Measurements from ENCODE around the gene APOBEC3A.
"Not testable (repeated sequence)": the region's sequence is repeated elsewhere in the genome, so short reads cannot be mapped to it uniquely, and the experiment has no call there.

The APOBEC3A gene

DNA sequence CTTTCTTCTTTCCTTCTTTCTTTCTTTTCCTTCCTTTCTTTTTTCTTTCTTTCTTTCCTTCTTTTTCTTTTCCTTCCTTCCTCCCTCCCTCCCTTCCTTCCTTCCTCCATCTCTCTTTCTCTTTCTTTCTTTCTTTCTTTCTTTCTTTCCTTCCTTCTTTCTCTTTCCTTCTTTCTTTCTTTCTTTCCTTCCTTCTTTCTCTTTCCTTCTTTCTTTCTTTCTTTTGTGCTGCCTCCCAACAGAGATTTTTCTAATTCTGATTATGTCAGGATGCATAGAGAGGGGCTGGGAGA is 1.2 kb downstream of the APOBEC3A start:
- DNase-seq (ENCODE audit: low read depth in 2 of 2): not testable (repeated sequence)

DNA sequence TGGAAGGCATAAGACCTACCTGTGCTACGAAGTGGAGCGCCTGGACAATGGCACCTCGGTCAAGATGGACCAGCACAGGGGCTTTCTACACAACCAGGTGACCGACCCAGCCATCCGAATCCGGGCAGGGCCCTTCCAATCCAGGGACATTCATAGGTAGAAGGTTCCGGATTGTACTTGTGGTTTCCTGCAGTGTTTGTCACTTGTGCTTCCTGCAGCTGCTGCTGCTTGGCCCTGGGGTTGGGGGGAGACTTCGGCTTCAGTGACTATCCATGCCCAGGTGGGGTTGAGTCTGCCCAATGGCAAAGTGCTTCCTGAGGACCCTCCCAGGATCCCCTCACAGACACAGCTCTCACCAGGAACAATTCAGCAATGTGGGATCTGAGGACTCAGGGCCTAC is 2.2 kb downstream of the APOBEC3A start:
- DNase-seq (ENCODE audit: low read depth in 2 of 2): no peak

DNA sequence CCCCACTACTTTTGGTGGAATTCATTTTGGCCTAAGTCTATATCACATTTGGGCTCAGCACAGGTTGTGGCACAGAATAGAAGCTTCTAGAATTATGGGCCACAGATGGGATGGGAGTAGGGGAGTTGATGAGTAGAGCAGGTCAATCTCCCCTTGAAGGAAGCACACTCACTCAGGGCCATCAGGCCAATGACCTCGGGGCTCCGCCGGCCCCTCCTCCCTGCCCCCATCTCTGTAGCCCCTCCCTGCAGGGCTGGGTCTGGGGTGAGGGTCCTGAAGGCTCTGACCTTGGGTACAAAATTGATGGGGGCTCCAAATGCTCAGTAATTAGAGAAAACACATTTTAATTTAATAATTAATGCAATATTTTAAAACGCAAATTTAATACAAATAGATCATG is 3.3 kb downstream of the APOBEC3A start:
- DNase-seq (ENCODE audit: low read depth in 2 of 2): not testable (repeated sequence)

GRCh38 chr22:38963291-38963738 is 5.9 kb downstream of the APOBEC3A start:
- DNase-seq (ENCODE audit: low read depth in 2 of 2): not testable (repeated sequence)

DNA sequence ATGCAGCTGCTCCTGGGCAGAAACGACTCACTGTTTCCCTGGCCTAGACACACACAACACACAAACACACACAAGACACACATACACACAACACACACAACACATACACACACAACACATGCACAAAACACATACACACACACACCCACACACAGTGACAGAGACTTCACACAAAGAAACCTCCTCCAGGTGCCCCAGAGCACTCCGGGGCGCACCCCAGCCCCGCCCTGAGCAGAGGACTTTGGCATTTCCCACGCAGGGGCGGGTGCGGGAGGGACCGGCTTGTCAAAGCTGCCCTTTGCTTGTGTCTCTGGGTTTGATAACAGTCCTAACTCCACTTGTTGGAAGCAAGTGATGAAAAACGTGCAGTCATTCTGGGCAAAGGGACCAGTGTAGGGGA is 6.5 kb downstream of the APOBEC3A start:
- DNase-seq (ENCODE audit: low read depth in 2 of 2): no peak

- DNase-seq (ENCODE audit: low read depth in 2 of 2): no peak
These were observed 6.9 kb downstream of the APOBEC3A start for GRCh38 chr22:38964306-38964705.

DNA sequence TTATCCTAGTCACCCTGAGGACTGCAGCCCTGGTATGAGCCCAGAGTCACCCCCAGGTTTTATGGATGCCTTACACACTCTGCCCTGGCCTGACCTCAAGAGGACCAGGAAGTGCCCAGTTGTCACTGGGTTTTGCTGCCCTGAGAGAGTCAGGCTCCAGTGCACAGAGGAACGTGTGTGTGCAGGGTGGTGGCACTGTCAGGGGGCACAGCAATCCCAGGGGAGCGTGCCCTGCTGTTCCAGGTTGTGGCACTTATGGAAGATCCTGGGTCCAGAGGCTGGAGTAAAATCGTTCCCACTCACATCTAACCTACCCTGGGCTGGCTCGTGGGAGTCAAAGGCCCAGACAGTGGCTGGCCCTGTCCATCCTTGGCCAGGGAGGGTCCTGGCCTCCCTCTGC is 7.6 kb downstream of the APOBEC3A start:
- DNase-seq (ENCODE audit: low read depth in 2 of 2): no peak

DNA sequence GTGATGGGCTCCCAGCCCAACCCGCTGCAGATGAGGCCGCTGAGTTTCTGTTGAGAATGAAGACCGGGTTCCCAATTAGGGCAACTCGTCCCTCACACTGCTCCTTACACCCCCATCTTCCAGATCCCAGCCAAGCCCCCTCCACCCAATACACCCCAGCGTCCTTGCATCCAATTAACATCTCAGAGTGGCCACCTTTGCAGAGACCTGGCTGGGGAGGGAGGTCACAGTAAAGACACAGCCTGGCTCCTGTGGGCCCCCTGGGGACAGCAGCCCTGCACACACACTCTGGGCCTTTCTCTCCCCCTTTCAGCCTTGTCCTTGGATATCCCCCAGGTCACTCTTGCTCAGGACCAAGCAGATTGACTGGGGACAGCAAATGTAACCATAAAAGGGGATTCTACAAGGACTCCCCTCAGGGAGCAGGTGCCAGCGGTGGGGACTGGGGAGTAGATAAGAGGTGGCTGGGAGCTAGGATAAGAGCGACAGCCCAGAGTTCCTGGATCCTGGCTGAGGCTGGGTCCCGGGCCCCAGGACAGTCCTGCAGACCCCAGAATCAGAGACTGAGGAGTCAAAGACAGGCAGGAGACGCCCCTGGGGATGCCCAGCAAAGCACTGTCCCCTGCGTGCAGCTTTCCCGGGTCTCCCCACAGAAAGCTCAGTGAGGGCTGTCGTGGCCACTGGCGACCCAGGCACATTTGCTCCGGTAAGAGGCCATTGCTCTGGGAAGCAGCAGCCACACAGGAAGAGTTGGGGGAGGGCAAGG is 8.4 kb downstream of the APOBEC3A start:
- DNase-seq (ENCODE audit: low read depth in 2 of 2): no peak

DNA sequence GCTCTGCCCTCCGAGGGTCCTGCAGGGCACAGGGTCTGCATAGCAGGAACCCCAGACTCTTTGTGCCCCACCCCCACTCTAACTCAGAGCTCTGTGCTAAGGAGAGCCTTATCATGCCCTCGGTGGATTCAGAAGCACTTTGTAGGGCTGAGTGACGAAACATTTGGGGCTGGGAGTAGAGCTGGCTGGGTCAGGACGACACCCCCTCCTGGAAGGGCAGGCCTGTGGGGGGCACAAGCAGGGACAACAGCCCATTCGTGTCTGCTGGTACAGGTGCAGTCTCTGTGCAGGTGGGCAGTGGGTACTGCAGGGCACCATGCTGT is 8.9 kb downstream of the APOBEC3A start:
- no peak for DNase-seq (ENCODE audit: low read depth in 2 of 2)

GRCh38 chr22:38966942-38967341 is 9.5 kb downstream of the APOBEC3A start:
- no peak for DNase-seq (ENCODE audit: low read depth in 2 of 2)

DNA sequence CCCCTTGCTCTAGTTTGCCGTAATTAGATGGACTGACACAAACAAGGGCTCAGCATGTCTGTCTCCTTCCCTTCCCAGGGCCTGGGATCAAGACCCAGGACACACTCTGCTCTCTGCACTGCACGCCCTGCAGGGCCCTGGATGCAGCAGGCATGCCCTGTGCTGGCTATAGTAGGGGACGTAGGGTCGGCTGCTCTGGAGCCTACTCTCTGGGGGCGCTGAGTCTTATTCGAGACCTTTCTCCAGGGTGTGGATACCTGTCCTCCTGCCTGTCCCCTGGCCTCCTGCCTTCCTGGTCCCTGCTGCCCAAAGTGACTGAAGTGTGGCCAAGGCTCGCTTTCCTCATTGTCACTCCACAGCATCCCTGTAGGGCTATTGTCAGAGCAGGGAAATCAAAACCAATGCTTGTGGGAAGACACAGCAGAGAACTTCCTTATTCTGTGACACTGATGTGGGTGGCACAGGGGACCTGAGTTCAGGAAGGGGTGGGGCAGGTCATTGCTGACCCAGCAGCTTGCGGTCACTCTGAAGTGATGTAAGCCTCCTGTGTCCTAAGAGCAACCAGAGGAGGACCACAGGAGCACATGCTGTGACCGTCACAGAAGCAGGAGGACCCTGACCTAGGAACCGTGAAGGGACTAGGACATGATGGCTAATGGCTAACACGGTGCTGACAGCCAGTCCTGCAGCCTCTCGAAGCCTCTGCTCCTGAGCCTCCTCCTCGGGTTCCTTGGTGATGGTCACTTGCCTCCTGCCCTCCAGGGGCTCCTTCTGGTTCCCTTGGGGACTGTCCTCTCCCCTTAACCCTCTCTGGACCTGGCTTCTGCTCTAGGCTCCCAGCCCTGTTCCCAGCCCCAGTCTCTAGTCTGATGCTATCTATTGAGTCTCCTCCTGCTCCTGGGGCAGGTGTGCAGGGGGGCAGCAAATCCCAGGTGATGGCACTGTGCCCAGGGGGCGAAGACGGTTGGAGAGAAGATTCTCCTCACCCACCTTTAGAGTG is 10.3 kb downstream of the APOBEC3A start:
- no peak for DNase-seq (ENCODE audit: low read depth in 2 of 2)

- DNase-seq (ENCODE audit: low read depth in 2 of 2): no peak
These were observed 11.4 kb downstream of the APOBEC3A start for GRCh38 chr22:38968801-38969200.

- no peak for DNase-seq (ENCODE audit: low read depth in 2 of 2)
These were observed 13.1 kb downstream of the APOBEC3A start for GRCh38 chr22:38970551-38970950.

DNA sequence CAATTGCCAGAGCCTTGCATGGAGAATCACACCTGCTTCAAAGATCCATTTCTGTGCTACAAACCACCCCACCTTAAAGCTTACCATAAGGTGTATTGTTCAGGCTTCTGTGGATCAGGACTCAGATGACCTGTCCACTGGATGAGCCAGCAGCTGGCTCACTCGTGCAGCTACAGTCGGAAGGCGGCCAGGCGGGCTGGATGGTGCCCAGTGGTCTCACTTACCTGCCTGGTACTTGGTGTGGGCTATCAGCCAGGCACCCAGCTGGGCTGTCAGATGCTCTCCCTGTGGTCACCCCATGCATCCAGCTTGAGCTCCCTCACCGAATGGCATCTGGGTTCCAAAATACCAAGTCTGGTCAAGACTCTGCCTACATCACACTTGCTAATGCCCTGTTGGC is 13.8 kb downstream of the APOBEC3A start:
- DNase-seq (ENCODE audit: low read depth in 2 of 2): no peak

DNA sequence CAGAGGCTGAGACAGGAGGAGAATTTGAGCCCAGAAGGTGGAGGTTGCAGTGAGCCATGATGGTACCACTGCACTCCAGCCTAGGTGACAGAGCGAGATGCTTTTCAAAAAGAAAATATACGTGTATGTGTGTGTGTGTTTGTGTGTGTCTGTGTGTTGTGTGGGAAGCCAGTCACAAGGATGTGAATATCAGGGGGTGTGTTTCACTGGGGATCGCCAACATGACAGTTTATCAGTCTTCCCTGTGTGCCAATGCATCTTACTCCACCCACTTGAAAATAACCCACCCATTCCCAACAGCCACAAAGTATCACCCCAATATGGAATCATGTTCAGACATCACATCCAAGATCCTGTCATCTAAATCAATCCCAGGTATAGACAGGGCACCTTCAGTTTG is 14.4 kb downstream of the APOBEC3A start:
- no peak for DNase-seq (ENCODE audit: low read depth in 2 of 2)

DNA sequence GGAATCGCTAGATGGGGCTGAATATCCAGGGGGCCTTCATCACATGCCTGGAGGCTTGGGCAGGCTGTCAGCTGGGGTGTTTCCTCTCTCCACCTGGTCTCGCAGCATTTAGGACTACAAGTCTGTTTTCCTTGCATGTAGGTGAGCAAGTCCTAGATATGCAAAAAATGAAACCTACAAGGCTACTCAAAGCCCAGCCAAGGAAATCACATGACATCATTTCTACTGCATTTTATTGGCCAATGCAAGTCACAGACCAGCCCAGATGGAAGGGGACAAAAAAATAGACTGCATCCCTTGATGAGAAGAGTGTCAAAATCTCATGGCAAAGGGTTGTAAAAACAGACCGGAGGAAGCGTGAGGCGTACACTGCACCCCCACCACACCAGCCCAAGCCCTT is 15.1 kb downstream of the APOBEC3A start:
- DNase-seq (ENCODE audit: low read depth in 2 of 2): no peak

- no peak for DNase-seq (ENCODE audit: low read depth in 2 of 2)
These were observed 16.1 kb downstream of the APOBEC3A start for GRCh38 chr22:38973289-38974169.

DNA sequence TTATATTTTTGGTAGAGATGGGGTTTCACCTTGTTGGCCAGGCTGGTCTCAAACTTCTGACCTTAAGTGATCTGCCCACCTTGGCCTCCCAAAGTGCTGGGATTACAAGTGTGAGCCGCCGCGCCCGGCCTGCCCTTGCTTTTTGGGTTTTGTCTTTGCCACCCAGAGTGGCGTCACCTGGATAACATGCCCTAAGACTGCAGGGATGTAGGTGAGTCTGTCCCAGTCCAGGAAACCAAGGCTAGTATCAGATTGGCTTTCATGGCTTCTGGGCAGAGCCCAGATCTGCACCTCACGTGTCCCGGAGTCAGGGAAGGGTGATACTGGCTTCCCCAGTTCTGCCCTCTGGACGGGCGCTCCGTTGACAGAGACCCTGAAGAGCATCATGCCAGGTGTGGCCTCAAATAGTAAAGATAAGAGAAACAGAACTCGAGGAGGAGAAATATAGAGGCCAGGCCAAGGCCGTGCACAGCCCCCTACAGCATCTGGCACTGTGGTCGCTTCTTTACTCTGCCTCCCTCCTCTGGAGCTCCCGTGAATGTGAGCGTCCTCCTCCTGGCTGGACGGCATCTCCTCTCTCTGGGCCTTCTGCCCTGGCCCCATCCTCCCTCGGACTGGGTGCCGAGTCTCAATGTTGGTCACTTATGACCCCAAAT is 16.9 kb downstream of the APOBEC3A start:
- no peak for DNase-seq (ENCODE audit: low read depth in 2 of 2)

DNA sequence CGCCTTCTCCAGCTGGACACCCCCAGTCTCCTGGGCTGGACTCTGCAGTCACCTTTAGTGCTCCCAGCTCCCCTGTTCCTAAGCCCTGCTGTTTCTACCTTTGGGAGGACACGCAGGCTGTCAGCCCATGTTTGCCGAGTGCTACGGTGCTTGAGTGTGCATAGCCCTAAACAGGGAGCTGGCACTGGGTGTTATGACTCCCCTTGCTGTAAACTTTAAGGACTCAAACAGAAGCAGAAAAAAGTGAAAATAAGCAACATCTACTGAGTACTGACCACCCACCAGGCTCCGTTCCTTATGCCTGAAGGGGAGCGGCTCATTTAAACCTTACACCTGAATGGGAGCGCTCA is 17.4 kb downstream of the APOBEC3A start:
- DNase-seq (ENCODE audit: low read depth in 2 of 2): no peak

DNA sequence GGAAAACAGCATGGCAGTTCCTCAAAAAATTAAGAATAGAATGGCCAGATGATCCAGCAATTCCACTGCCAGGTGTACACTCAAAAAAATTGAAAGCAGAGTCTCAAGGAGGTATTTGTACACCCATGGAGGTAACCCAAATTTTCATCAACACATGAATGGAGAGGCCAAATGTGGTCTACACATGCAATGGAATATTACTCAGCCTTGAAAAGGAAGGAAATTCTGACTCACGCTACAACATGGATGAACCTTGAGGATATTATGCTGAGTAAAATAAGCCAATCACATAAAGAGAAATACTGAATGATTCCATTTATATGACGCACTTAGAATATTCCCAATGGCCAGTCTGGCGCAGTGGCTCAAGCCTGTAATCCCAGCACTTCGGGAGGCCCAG is 19.9 kb downstream of the APOBEC3A start:
- DNase-seq (ENCODE audit: low read depth in 2 of 2): not testable (repeated sequence)

- not testable (repeated sequence) for DNase-seq (ENCODE audit: low read depth in 2 of 2)
These were observed 23.2 kb downstream of the APOBEC3A start for GRCh38 chr22:38980587-38980986.

Measured in fibroblast of skin of left biceps (primary cell).